ENCODE results near the gene PLD6. TPM values are rescaled to one million over a fixed set of nuclear protein-coding genes. Genes with fewer than 3 reads are reported as not detected.

Gene PLD6
- total RNA-seq, 1 donor from 2014 or later, result 7.6 TPM

DNA sequence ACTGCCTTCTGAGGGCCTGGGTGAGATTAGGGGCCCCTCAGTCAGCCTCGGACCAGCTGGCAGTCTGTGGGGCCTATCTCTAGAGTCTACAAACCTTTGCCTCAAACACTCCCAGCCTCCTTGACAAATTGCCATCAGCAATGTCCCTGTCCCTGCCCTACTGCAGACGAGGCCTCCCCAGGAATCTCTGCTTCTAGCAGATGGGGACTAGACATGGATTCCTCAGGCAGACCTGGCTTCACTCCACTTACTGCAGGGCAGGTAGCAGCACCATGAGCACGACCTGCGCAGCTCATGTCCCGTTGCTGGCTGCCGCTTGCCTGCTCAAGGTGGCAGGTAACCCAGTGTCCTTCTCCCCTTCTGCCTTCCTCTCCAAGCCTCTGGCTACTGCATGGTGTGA is 49.1 kb downstream of the PLD6 start:
- Mint-ChIP-seq H3K27me3 (no peaks in the 10 kb centered on the region), H3K9me3 (no peaks in the 10 kb centered on the region), H3K4me3 (no peak overlapping the region), H3K36me3 (ENCODE audit: low read depth) (peaks cover 93% of the 10 kb centered on the region), H3K27ac (no peak overlapping the region), H3K4me1 (no peaks in the 10 kb centered on the region)
- TF ChIP-seq, protein P1, sequence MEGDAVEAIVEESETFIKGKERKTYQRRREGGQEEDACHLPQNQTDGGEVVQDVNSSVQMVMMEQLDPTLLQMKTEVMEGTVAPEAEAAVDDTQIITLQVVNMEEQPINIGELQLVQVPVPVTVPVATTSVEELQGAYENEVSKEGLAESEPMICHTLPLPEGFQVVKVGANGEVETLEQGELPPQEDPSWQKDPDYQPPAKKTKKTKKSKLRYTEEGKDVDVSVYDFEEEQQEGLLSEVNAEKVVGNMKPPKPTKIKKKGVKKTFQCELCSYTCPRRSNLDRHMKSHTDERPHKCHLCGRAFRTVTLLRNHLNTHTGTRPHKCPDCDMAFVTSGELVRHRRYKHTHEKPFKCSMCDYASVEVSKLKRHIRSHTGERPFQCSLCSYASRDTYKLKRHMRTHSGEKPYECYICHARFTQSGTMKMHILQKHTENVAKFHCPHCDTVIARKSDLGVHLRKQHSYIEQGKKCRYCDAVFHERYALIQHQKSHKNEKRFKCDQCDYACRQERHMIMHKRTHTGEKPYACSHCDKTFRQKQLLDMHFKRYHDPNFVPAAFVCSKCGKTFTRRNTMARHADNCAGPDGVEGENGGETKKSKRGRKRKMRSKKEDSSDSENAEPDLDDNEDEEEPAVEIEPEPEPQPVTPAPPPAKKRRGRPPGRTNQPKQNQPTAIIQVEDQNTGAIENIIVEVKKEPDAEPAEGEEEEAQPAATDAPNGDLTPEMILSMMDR (IDR thresholded peaks at IDR 0.05), result no peak
- no peak for DNase-seq
- intact Hi-C loops (cut with micrococcal nuclease), result no loop called here
- no peak for ATAC-seq (ENCODE audit: low read depth)
- ChIA-PET POLR2A (no interaction called here), CTCF (no interaction called here)

DNA sequence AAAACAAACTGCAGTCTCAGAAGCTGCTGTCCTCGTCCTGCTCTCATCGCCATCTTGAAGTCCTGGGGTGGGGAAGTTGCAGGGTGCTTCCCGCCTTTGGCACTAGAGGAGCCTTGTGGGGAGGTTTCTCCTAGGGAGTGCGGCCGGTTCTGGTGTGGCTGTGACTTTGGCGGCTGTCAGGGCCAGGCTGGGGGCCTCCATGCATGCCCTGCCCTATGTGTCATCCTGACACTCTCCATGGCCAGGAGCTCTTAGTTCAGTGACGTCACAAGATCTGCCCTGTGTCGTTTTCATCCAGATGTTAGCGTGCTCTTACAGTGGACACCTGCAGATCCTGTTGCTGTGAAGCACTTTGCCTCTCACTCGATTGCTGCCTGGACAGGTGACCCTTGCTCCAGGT is 49.6 kb downstream of the PLD6 start:
- Mint-ChIP-seq H3K27me3 (no peaks in the 10 kb centered on the region), H3K27ac (no peak overlapping the region), H3K4me1 (no peaks in the 10 kb centered on the region), H3K4me3 (no peak overlapping the region), H3K9me3 (no peaks in the 10 kb centered on the region), H3K36me3 (ENCODE audit: low read depth) (peaks cover 90% of the 10 kb centered on the region)
- DNase-seq (no peak), ATAC-seq (ENCODE audit: low read depth) (no peak)
- ChIA-PET CTCF (no interaction called here), POLR2A (no interaction called here)
- intact Hi-C loops (cut with micrococcal nuclease), result no loop called here
- TF ChIP-seq, protein P1 (IDR thresholded peaks at IDR 0.05), result no peak

DNA sequence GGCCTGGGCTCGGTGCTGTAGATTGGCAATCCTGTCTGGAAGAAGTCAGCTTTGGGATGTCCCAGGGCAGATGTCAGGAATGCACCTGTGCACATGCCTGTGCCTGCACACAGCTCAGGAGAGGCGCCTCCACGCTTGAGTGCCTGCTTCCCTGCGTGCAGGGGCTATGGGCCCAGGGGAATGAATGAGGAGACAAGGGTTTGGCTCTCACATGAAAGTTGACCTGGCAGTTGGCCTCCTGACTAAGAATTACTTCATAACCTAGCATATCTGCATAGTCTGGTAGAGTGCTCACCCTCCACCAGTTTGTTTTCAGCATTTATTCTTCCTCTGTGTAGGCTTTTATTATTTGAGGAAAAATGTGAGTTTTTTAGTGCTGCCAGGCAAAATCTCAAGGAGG is 50.0 kb downstream of the PLD6 start:
- Mint-ChIP-seq H3K27ac (no peak overlapping the region), H3K4me1 (no peaks in the 10 kb centered on the region), H3K27me3 (no peaks in the 10 kb centered on the region), H3K9me3 (no peaks in the 10 kb centered on the region), H3K36me3 (ENCODE audit: low read depth) (peaks cover 90% of the 10 kb centered on the region), H3K4me3 (no peak overlapping the region)
- CTCF ChIA-PET, result no interaction called here
- DNase-seq, result no peak
- TF ChIP-seq, protein P1 (IDR thresholded peaks at IDR 0.05), result no peak
- intact Hi-C loops (cut with micrococcal nuclease), result no loop called here
- POLR2A ChIA-PET, result no interaction called here
- ATAC-seq (ENCODE audit: low read depth), result no peak

DNA sequence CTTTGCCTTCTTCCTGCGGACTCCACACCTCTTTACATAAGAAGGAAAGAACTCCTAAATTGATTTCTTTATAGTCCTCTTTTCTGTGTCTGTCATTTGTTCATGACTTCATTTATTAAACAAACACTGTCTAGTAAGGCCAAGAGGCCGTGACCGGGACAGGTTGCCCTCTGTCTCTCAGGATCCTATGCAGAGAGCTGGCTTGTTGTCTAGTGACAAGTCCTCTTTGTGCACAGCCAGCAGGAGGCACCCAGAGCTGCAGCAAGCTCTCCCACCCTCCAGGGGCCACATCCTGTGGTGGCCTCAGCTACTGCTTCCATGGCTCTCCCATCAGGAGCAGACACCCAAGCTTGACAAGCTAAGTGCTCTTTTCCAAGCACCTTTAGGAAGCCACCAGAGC is 50.6 kb downstream of the PLD6 start:
- ChIA-PET POLR2A (no interaction called here), CTCF (no interaction called here)
- Mint-ChIP-seq H3K9me3 (no peaks in the 10 kb centered on the region), H3K27ac (no peak overlapping the region), H3K4me1 (no peaks in the 10 kb centered on the region), H3K36me3 (ENCODE audit: low read depth) (peaks cover 88% of the 10 kb centered on the region), H3K4me3 (no peak overlapping the region), H3K27me3 (no peaks in the 10 kb centered on the region)
- TF ChIP-seq, protein P1 (IDR thresholded peaks at IDR 0.05), result no peak
- intact Hi-C loops (cut with micrococcal nuclease), result no loop called here
- ATAC-seq (ENCODE audit: low read depth), result no peak
- DNase-seq, result no peak

DNA sequence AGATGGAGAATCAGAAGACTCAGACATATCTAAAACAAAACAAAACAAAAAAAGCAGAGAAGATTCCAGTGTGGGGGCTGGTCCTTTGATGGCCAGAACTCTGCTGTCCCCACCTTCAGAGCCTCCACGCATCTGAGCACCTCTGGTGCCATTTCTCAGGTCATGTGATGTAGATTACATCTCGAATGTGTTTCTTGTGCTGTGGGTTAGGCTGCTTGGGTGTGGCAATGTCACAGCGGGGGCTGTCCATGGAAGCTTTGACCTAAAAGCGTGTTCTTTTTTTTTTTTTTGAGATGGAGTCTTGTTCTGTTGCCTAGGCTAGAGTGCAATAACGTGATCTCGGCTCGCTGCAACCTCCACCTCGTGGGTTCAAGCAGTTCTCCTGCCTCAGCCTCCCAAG is 51.2 kb downstream of the PLD6 start:
- H3K4me1 Mint-ChIP-seq, result peaks cover 4% of the 10 kb centered on the region
- CTCF ChIA-PET, result no interaction called here
- H3K9me3 Mint-ChIP-seq, result no peaks in the 10 kb centered on the region
- POLR2A ChIA-PET, result no interaction called here
- no peak overlapping the region for H3K4me3 Mint-ChIP-seq
- H3K36me3 Mint-ChIP-seq (ENCODE audit: low read depth), result peaks cover 88% of the 10 kb centered on the region
- no peak overlapping the region for H3K27ac Mint-ChIP-seq
- TF ChIP-seq, protein P1 (IDR thresholded peaks at IDR 0.05), result no peak
- intact Hi-C loops (cut with micrococcal nuclease), result no loop called here
- H3K27me3 Mint-ChIP-seq, result no peaks in the 10 kb centered on the region
- ATAC-seq (ENCODE audit: low read depth), result no peak
- DNase-seq, result no peak
